Measurements from ENCODE around the gene ZMIZ2.

ZMIZ2 gene

DNA sequence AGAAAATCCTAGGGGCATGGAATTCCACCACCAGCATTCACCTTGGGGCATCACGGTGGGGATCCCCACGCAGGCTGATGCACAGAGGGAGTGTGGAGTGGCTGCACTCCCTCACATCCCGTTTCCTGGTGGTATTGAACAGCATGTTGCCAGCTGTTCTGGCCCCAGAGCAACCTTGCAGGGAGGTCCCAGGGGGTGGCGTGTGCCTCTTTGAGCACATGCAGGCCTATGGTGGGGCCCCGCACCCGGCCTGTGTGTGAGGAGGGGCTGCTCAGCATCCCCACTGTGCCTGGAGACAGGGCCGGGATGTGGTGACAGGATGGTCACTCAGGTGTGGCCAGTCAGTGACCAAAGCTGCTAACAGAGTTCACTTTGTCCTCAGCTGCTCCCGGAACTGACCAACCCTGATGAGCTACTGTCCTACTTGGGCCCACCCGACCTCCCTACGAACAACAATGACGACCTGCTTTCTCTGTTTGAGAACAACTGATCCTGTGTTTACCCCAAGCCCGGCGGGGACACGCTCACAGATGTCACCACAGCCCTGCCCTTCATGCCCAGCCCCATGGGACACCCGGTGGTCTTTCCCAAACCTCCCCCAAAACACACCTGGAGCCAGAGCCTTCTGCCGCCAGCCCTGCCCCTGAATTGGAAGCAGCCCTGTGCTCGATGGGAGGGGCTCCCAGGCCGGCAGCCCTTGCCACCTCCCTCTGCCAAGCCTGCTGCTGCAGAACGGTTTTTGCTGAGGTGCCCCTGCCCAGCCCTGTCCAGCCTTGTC, 18.7 kb downstream of the ZMIZ2 start:
- peaks cover 51% of the 10 kb centered on the region for H3K36me3 ChIP-seq (replicated peaks)

DNA sequence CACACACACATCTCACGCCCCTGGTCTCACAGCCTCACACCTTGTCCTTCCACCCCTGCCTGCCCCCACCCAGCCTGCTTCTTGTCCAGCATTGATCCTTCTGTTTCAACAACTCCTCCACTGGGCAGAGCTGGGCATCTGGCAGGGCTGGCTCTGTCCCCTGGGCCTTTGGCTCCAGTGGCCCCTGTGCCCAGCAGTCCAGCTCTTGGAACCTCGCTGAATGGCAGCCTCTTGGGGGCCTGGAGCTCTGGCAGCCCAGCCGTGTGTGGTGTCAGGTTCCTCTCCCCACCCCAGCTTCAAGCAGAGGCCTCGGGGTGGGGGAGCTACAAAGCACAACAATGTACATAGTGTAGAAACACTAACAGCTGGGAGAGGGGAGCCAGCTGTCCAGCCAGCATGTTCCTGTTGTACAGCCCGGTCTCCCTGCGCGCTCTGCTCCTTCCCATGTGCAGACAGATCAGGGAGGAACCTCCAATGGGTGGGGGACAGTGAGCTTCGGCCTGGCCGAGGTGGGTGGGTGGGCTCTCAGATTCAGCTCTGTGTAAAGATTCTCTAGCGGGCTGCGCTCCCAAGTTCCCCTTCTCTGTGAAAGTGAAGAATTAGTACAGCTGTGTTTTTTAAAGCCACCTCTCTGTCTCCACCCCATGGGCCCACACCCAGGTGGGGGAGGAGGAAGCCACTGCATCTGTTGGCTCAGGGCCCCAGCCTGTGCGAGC, 19.4 kb downstream of the ZMIZ2 start:
- no peak overlapping the region for H3K4me3 ChIP-seq (ENCODE audit: low read depth, low read length)
- in situ Hi-C loops (cut with HindIII; ENCODE audit: low pct_ligation_motif_present, low sequenced_read_pairs) = no loop called here

More for the DNA sequence above, 18.7 kb downstream of the ZMIZ2 start:
- no peak for DNase-seq
- in situ Hi-C loops (cut with HindIII; ENCODE audit: low pct_ligation_motif_present, low sequenced_read_pairs) = no loop called here
- no peak for TF ChIP-seq CTCF (IDR thresholded peaks at IDR 0.05; ENCODE audit: low read depth, low read length, missing control alignments)
- Histone ChIP-seq H3K27me3 (replicated peaks) (no peaks in the 10 kb centered on the region), H3K4me3 (ENCODE audit: low read depth, low read length) (no peak overlapping the region), H3K27ac (no peak overlapping the region)

DNA sequence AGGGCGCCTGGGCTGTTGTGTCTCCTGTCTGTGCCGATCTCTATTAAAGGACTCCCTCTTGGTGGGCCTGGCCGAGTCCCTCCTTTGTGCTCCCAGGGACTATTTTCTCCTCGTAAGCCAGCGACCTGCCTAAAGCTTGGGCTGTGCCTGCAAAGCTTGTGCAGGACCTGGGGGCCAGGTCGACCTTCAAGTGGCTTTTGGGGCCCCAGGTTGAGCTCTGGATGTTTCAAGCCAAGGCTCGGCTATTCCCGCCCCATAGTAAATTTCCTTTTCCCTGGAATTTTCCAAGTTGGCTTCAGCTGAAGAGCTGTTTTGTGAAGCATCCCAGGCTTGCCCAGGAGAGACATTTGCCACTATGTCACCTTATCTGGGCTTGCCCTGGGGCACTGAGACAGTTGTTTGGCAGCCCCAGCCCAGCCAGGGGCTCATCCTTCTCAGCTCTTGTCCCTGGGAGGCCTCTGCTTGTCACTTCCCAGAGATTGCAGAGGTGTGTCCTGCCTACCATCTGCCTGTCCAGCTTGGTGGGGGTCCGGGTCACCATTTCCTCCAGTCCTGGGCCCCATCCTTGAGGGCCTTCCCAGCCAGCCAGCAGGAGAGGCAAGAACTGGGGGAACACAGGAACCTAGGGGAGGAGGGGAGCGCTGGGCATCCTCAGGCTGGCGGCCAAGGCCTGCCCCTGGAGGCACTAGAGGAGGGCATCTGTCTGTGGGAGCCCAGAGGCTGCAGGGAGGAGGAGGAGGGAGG, 20.2 kb downstream of the ZMIZ2 start:
- H3K36me3 ChIP-seq (replicated peaks) = peaks cover 38% of the 10 kb centered on the region
- TF ChIP-seq CTCF (IDR thresholded peaks at IDR 0.05; ENCODE audit: low read depth, low read length, missing control alignments) = no peak
- no peak overlapping the region for H3K4me3 ChIP-seq (ENCODE audit: low read depth, low read length)
- DNase-seq = no peak
- H3K27ac ChIP-seq = no peak overlapping the region
- in situ Hi-C loops (cut with HindIII; ENCODE audit: low pct_ligation_motif_present, low sequenced_read_pairs) = no loop called here
- H3K27me3 ChIP-seq (replicated peaks) = no peaks in the 10 kb centered on the region

More for the DNA sequence above, 19.4 kb downstream of the ZMIZ2 start:
- TF ChIP-seq CTCF (IDR thresholded peaks at IDR 0.05; ENCODE audit: low read depth, low read length, missing control alignments) = no peak
- peaks cover 45% of the 10 kb centered on the region for H3K36me3 ChIP-seq (replicated peaks)
- H3K27ac ChIP-seq = no peak overlapping the region
- no peak for DNase-seq
- H3K27me3 ChIP-seq (replicated peaks) = no peaks in the 10 kb centered on the region

GRCh38 chr7:44769376-44769775, 20.7 kb downstream of the ZMIZ2 start:
- Histone ChIP-seq H3K4me3 (ENCODE audit: low read depth, low read length) (no peak overlapping the region), H3K36me3 (replicated peaks) (peaks cover 32% of the 10 kb centered on the region), H3K27ac (no peak overlapping the region), H3K27me3 (replicated peaks) (no peaks in the 10 kb centered on the region)
- no peak for DNase-seq
- no peak for TF ChIP-seq CTCF (IDR thresholded peaks at IDR 0.05; ENCODE audit: low read depth, low read length, missing control alignments)
- in situ Hi-C loops (cut with HindIII; ENCODE audit: low pct_ligation_motif_present, low sequenced_read_pairs) = no loop called here

- in situ Hi-C loops (cut with HindIII; ENCODE audit: low pct_ligation_motif_present, low sequenced_read_pairs) = no loop called here
- no peak overlapping the region for H3K27ac ChIP-seq
- no peak for TF ChIP-seq CTCF (IDR thresholded peaks at IDR 0.05; ENCODE audit: low read depth, low read length, missing control alignments)
- DNase-seq = peak; percentile 24
- no peak overlapping the region for H3K4me3 ChIP-seq (ENCODE audit: low read depth, low read length)
- peaks cover 28% of the 10 kb centered on the region for H3K36me3 ChIP-seq (replicated peaks)
- no peaks in the 10 kb centered on the region for H3K27me3 ChIP-seq (replicated peaks)
These were observed 21.2 kb downstream of the ZMIZ2 start for GRCh38 chr7:44769776-44770294.
